Omental fat pad (tissue), 4 donors: ENCODE measurements around the gene TAF11L2. TPM values are rescaled to one million over a fixed set of nuclear protein-coding genes. Genes with fewer than 3 reads are reported as not detected.
"Not testable (repeated sequence)": the region's sequence is repeated elsewhere in the genome, so short reads cannot be mapped to it uniquely, and the experiment has no call there.

Experiments used
- ATAC-seq: fragments of 150-250 bp; one replicate; pipeline ENCODE4 v1.9.1; 2016; ENCODE audit warnings: mild to moderate bottlenecking, moderate library complexity; ENCODE audit not compliant: low FRiP score
- DNase-seq: peaks from one replicate; pipeline ENCODE4 v3.0.0-alpha.2; 2019; ENCODE audit warnings: low spot score
- total RNA-seq, 4 donors: library from RNA; depleted of rRNA; stranded (reverse); fragments of >200 nt; gene quantifications; one replicate each; pipeline ENCODE4 v1.1.0, GENCODE V29; 2016
- TF ChIP-seq, protein P1 (sequence below), 3 donors: fragments of 450-650 bp; IDR thresholded peaks; one replicate each; pipeline ENCODE4 v1.5.1; 2016 to 2017; ENCODE audit warnings: antibody characterized with exemption in 3 of 3, mild to moderate bottlenecking in 3 of 3, moderate library complexity in 2 of 3

TAF11L2 gene
- total RNA-seq, result not detected

DNA sequence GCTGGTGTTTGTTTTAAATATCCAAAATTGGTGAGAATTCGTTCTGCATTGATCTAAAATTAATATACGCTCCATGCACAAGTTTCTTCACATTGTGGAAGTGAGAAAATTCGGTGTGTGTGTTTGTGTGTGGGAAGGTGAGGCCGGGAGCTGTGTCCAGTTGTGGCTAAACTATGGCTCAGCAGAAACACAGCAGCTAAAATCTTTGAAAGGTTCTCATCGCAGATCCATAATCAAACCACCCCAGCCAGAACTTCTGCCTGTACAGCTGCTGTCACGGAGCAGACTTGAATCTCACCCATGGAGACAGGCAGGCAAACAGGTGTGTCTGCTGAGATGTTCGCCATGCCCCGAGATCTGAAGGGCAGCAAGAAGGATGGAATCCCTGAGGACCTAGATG is at the start of gene TAF11L2:
Gene TAF11L2 (plus strand): TSS at position 301 of the 400 bp plus-strand sequence.
- not testable (repeated sequence) for ATAC-seq, DNase-seq

DNA sequence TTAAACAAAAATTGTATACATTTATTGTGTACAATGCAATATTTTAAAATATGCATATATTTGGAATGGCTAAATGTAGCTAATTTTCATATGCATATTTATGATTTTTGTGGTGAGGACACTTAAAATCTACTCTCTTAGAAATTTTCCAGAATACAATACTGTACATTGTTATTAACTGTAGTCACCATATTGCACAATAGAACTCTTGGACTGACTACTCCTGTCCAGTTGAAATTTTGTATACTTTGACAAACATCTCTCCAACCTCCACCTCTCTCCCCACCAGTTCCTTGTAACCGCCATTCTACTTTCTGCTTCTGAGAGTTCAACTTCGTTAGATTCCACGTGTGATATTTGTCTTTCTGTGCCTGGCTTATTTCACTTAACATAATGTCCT is 49.2 kb upstream of the TAF11L2 start:
- TF ChIP-seq, protein P1, sequence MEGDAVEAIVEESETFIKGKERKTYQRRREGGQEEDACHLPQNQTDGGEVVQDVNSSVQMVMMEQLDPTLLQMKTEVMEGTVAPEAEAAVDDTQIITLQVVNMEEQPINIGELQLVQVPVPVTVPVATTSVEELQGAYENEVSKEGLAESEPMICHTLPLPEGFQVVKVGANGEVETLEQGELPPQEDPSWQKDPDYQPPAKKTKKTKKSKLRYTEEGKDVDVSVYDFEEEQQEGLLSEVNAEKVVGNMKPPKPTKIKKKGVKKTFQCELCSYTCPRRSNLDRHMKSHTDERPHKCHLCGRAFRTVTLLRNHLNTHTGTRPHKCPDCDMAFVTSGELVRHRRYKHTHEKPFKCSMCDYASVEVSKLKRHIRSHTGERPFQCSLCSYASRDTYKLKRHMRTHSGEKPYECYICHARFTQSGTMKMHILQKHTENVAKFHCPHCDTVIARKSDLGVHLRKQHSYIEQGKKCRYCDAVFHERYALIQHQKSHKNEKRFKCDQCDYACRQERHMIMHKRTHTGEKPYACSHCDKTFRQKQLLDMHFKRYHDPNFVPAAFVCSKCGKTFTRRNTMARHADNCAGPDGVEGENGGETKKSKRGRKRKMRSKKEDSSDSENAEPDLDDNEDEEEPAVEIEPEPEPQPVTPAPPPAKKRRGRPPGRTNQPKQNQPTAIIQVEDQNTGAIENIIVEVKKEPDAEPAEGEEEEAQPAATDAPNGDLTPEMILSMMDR (IDR thresholded peaks at IDR 0.05), result no peak
- no peak for DNase-seq
- no peak for ATAC-seq

DNA sequence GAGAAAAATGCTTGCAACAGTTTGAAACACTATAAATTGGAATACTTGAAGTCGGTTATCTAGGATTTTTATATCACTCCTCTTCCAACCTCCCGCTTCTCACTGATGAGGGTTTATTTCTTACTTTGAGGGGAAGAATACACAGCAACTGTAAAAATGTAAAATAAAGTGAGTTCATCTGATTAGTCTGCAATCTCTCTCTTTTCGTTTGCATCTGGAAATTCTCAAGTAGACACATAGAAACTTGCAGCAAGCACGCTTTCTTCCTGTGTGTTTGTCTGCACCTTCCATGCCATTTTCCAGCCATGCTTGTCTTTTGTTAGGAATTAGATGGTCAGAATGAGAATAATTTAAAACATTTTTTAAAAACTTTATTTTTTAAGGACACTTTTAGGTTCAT is 45.1 kb upstream of the TAF11L2 start:
- ATAC-seq, result no peak
- TF ChIP-seq, protein P1 (IDR thresholded peaks at IDR 0.05), result no peak
- DNase-seq, result no peak

DNA sequence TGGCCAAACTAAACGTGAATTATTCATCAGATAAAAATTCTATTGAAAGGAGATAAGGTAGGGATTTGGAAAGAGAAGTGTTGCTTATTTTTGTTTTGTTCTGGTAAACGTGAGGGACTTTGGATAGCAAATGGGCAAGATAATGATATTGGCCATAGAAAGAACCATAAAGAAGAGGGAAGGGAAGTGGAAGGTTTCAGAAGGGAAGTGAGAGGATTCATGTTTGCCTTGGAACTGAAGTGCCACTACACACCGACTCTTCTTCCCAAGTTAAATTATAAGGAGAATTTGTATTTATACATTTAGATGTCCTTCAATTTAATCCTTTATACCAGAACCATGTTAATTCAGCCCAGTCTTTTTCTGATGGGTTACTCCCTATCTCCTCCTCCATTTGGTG is 42.1 kb upstream of the TAF11L2 start:
- ATAC-seq (no peak), DNase-seq (no peak)
- TF ChIP-seq, protein P1 (IDR thresholded peaks at IDR 0.05), result no peak

DNA sequence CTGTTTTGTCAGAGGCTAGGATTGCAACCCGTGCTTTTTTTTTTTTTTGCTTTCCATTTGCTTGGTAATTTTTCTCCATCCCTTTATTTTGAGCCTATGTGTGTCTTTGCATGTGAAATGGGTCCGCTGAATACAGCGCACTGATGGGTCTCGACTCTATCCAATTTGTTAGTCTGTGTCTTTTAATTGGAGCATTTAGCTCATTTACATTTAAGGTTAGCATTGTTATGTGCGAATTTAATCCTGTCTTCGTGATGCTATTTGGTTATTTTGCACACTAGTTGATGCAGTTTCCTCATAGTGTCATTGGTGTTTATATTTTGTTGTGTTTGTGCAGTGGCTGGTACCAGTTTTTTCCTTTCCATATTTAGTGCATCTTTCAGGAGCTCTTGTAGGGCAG is 36.2 kb upstream of the TAF11L2 start:
- ATAC-seq (no peak), DNase-seq (no peak)
- TF ChIP-seq, protein P1 (IDR thresholded peaks at IDR 0.05), result no peak

DNA sequence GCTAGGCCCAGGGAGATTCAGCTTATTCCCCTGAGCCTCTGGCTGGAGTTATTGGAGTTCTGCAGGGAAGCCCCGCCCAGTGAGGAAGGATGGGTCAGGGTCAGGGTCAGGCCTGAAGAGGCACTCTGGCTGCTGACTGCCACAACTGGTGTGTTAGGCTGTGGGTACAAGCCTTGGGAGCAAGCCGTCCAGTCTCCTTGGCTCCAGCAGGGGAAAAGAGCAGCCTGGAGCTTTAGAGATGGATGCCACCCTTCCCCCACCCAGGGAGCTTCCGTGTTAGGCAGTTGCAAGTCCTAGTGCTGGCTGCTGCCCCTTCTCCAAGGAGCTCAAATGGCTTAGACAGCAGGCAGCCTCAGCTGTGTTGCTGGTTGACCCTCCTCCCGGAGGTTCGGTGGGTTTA is 34.4 kb upstream of the TAF11L2 start:
- TF ChIP-seq, protein P1 (IDR thresholded peaks at IDR 0.05), result no peak
- DNase-seq (no peak), ATAC-seq (no peak)

DNA sequence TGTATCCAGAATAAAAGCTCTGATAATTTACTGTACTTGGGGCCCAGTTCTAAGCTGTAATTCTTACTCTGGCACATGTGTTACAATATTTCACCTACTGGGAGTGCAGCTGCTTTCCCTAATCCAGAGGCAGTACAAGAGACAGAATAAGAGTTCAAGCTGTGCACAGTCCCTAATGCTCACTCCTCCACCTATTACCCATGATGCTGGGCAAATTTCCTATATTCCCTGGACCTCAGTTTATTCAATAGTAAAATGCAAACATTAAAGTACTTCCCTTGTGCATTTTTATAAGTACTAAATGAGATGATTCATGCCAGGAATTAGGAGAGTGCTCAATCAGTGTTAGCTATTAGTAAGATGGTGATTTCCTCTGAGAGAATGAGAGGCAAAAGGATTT is 28.0 kb upstream of the TAF11L2 start:
- DNase-seq (no peak), ATAC-seq (no peak)
- TF ChIP-seq, protein P1 (IDR thresholded peaks at IDR 0.05), result no peak

DNA sequence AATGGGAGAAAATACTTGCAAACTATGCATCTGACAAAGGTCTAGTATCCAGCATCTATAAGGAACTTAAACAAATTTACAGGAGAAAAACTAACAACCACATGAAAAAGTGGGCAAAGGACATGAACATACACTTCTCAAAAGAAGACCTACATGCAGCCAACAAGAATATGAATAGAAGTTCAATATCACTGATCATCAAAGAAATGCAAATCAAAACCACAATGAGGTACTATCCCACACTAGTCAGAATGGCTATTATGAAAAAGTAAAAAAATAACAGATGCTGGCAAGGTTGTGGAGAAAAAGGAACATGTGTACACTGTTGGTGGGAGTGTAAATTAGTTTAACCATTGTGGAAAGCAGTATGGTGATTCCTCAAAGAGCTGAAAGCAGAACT is 23.0 kb upstream of the TAF11L2 start:
- not testable (repeated sequence) for DNase-seq, ATAC-seq
